Measurements from ENCODE around the gene ZDHHC14. TPM values are rescaled to one million over a fixed set of nuclear protein-coding genes. Genes with fewer than 3 reads are reported as not detected.

ZDHHC14 gene
- total RNA-seq, 4 donors from 2014 or later = 6.2 to 20.6 (median 15.1) TPM

DNA sequence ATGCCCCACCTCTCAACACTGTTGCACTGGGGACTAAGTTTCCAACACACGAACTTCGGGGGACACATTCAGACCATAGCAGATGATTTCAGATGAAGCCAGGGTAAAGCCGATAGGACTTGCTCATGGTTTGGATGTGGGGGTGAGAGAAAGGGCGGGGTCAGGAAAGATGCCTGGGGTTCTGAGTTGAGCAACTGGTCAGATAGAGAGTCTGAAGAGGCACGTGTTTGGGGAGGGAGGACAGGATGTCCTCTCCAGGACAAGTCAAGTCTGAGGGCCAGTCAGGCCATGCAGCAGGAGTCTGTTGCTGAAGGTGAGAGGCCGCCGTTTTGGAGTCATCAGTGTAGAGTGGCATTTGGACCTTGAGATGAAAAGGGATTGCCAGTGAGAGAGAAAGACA lies 244.1 kb downstream of the ZDHHC14 start:
- Histone ChIP-seq H3K4me1 (no peaks in the 10 kb centered on the region), H3K27ac (no peak overlapping the region), H3K27me3 (no peaks in the 10 kb centered on the region), H3K4me3 (replicated peaks in 1 of 3) (no peak overlapping the region), H3K36me3 (no peaks in the 10 kb centered on the region), H3K9me3 (no peaks in the 10 kb centered on the region)
- no peak for DNase-seq
- TF ChIP-seq POLR2A (IDR thresholded peaks at IDR 0.05) (no peak), CTCF (IDR thresholded peaks at IDR 0.05) (no peak)
- 88 to 95% methylated on average over 7 of the region's 7 CpGs for WGBS, 2 donors
- intact Hi-C loops (cut with DNase I) = no loop called here

- H3K9me3 ChIP-seq = no peaks in the 10 kb centered on the region
- no peak for DNase-seq
- WGBS, 2 donors = 86 to 90% methylated on average over 10 of the region's 10 CpGs
- H3K27ac ChIP-seq = no peak overlapping the region
- H3K27me3 ChIP-seq = no peaks in the 10 kb centered on the region
- intact Hi-C loops (cut with DNase I) = no loop called here
- no peak overlapping the region for H3K4me3 ChIP-seq (replicated peaks in 1 of 3)
- H3K4me1 ChIP-seq = no peaks in the 10 kb centered on the region
- TF ChIP-seq POLR2A (IDR thresholded peaks at IDR 0.05) (no peak), CTCF (IDR thresholded peaks at IDR 0.05) (no peak)
- no peaks in the 10 kb centered on the region for H3K36me3 ChIP-seq
Observed at GRCh38 chr6:157625764-157626163, 244.8 kb downstream of the ZDHHC14 start.

GRCh38 chr6:157627195-157627966 lies 246.4 kb downstream of the ZDHHC14 start:
- intact Hi-C loops (cut with DNase I) = no loop called here
- TF ChIP-seq POLR2A (IDR thresholded peaks at IDR 0.05) (no peak), CTCF (IDR thresholded peaks at IDR 0.05) (no peak)
- Histone ChIP-seq H3K4me3 (replicated peaks in 1 of 3) (no peak overlapping the region), H3K27ac (no peak overlapping the region), H3K27me3 (no peaks in the 10 kb centered on the region), H3K36me3 (no peaks in the 10 kb centered on the region), H3K4me1 (peaks cover 0 to 11% of the 10 kb centered on the region in 2 donors), H3K9me3 (no peaks in the 10 kb centered on the region)
- 96% methylated on average over 11 of the region's 11 CpGs for WGBS, 2 donors
- no peak for DNase-seq

- no peak for TF ChIP-seq CTCF (IDR thresholded peaks at IDR 0.05)
- Histone ChIP-seq H3K4me3 (replicated peaks in 1 of 3) (no peak overlapping the region), H3K27ac (no peak overlapping the region), H3K9me3 (no peaks in the 10 kb centered on the region), H3K4me1 (peaks cover 0 to 11% of the 10 kb centered on the region in 2 donors), H3K27me3 (no peaks in the 10 kb centered on the region), H3K36me3 (no peaks in the 10 kb centered on the region)
- WGBS, 2 donors = 96 to 98% methylated on average over 11 of the region's 11 CpGs
- no peak for DNase-seq
- intact Hi-C loops (cut with DNase I) = no loop called here
Observed at GRCh38 chr6:157628463-157628862, 247.5 kb downstream of the ZDHHC14 start.

DNA sequence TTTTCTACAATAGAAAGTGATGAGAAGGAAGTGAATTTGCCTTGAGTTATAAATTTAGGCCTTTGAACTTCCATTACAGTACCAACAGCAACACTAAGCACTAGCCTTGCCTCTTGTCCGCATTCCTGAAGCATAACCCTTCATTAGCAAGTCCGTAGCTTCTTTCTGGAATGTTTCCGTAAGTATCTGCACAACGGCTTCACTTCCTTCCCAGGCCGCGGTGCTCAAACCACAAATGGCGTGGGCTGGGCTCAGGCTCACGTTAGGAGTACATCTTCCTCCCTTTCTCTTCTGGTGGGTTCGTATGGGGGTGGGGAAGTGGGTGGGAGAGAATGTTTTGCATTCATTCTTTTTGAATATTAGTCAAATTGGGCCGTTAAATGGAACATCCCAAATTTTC lies 248.2 kb downstream of the ZDHHC14 start:
- no peaks in the 10 kb centered on the region for H3K36me3 ChIP-seq
- intact Hi-C loops (cut with DNase I) = no loop called here
- H3K4me1 ChIP-seq = peaks cover 0 to 11% of the 10 kb centered on the region in 2 donors
- no peak overlapping the region for H3K27ac ChIP-seq
- H3K4me3 ChIP-seq (replicated peaks in 1 of 3) = no peak overlapping the region
- DNase-seq = no peak
- H3K27me3 ChIP-seq = no peaks in the 10 kb centered on the region
- 73 to 78% methylated on average over 10 of the region's 10 CpGs for WGBS, 2 donors
- no peaks in the 10 kb centered on the region for H3K9me3 ChIP-seq
- TF ChIP-seq CTCF (IDR thresholded peaks at IDR 0.05) (no peak), POLR2A (IDR thresholded peaks at IDR 0.05) (no peak)

Measured in thyroid gland (tissue), 4 donors.